Lower leg skin (tissue), 4 donors: ENCODE data around the gene MAP4K5. TPM values are rescaled to one million over a fixed set of nuclear protein-coding genes. Genes with fewer than 3 reads are reported as not detected.
"Not testable (repeated sequence)": the region's sequence is repeated elsewhere in the genome, so short reads cannot be mapped to it uniquely, and the experiment has no call there.

Experiments
- DNase-seq, 2 donors: peaks; one replicate each; pipeline ENCODE4 v3.0.0-alpha.2; 2019; ENCODE audit warnings: low spot score in 2 of 2
- H3K4me3 ChIP-seq: fragments of 200-600 bp; sonication (generic); 2 replicates; pipeline ENCODE4 v1.5.1; 2017; ENCODE audit warnings: mild to moderate bottlenecking, low read depth; ENCODE audit not compliant: poor library complexity, severe bottlenecking
- POLR2A ChIP-seq, 2 donors: fragments of 450-650 bp; IDR thresholded peaks; one replicate each; pipeline ENCODE4 v1.6.1; 2016 to 2017; ENCODE audit warnings: antibody characterized with exemption in 2 of 2, mild to moderate bottlenecking in 1 of 2, moderate library complexity in 1 of 2
- WGBS, 2 donors: methylation state at CpG; one replicate each; pipeline ENCODE4 v1.1.5; 2018; 5-methylcytosine and 5-hydroxymethylcytosine counted together
- intact Hi-C: fragments of 100-400 bp; cut with DNase I; formaldehyde crosslinking; loops from one replicate; pipeline ENCODE4 v1.15.0; 2023; ENCODE audit warnings: low total_unique reads
- total RNA-seq, 4 donors: library from RNA; depleted of rRNA; stranded (reverse); fragments of >200 nt; gene quantifications; one replicate each; pipeline ENCODE4 v1.1.0, GENCODE V29; 2016
- TF ChIP-seq, protein P1 (sequence below), 3 donors: fragments of 450-650 bp; IDR thresholded peaks; one replicate each; pipeline ENCODE4 v1.5.1; 2016; ENCODE audit warnings: antibody characterized with exemption in 3 of 3, mild to moderate bottlenecking in 3 of 3, moderate library complexity in 2 of 3

The MAP4K5 gene
- total RNA-seq, 4 donors from 2014 or later: 119 to 292 (median 218) TPM

DNA sequence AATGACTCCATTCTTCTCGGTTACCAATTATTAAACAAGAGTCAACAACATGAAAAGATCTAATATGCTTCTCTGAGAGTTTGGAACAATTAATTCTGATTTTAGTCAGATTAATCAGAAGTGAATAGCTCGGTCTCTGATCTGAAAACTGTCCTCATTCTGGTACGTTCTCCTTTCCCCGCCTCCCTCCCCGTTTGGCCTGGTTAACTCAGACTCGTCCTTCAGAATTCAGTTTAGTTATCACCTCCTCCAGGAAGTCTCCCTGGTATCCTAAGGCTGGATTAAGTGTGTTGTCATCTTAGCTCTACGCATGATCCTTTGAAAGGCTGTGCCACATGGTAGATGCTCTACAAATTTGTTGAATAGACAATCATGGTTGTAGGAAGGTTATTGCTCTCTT is 22.2 kb downstream of the MAP4K5 start:
- DNase-seq: no peak
- intact Hi-C loops: no loop called here
- no peak overlapping the region for H3K4me3 ChIP-seq
- TF ChIP-seq POLR2A (IDR thresholded peaks at IDR 0.05): no peak
- TF ChIP-seq, protein P1, sequence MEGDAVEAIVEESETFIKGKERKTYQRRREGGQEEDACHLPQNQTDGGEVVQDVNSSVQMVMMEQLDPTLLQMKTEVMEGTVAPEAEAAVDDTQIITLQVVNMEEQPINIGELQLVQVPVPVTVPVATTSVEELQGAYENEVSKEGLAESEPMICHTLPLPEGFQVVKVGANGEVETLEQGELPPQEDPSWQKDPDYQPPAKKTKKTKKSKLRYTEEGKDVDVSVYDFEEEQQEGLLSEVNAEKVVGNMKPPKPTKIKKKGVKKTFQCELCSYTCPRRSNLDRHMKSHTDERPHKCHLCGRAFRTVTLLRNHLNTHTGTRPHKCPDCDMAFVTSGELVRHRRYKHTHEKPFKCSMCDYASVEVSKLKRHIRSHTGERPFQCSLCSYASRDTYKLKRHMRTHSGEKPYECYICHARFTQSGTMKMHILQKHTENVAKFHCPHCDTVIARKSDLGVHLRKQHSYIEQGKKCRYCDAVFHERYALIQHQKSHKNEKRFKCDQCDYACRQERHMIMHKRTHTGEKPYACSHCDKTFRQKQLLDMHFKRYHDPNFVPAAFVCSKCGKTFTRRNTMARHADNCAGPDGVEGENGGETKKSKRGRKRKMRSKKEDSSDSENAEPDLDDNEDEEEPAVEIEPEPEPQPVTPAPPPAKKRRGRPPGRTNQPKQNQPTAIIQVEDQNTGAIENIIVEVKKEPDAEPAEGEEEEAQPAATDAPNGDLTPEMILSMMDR (IDR thresholded peaks at IDR 0.05): no peak
- WGBS, 2 donors: 88 to 89% methylated on average over 7 of the region's 7 CpGs

DNA sequence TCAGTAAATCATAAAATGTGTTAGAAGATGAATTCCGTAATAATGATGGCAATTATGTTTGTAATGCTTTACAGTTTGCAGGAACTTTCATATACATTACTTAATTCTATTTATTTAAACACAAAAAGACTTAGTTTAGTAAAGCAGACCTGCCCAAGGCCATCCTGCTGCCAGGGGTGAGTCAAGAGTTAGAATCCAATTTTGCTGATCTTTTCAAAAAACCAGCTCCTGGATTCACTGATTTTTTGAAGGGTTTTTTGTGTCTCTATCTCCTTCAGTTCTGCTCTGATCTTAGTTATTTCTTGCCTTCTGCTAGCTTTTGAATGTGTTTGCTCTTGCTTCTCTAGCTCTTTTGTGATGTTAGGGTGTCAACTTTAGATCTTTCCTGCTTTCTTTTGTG is 25.3 kb downstream of the MAP4K5 start:
- H3K4me3 ChIP-seq, intact Hi-C loops, DNase-seq: not testable (repeated sequence)
- 91 to 98% methylated on average over 1 of the region's 1 CpG for WGBS, 2 donors

DNA sequence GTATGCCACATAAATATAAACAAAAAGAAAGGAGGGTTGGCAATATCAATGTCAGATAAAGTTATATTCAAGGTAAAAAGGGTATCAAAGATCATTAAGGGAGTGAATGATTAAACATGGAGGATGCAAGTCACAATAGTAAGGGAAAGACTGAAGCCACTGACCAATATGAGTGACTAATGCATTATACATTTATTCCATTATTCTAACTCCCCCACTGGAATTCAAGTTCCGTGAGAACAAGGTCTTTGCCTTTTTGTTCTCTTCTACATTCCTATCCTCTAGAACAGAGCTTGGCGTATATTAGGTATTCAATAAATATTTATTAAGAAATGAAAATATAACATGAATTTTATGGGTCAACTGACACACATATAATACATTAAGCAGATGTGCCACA is 30.7 kb downstream of the MAP4K5 start:
- no peak overlapping the region for H3K4me3 ChIP-seq
- intact Hi-C loops: no loop called here
- 88 to 92% methylated on average over 2 of the region's 2 CpGs for WGBS, 2 donors
- DNase-seq: no peak
- no peak for TF ChIP-seq POLR2A (IDR thresholded peaks at IDR 0.05)
- TF ChIP-seq, protein P1 (IDR thresholded peaks at IDR 0.05): no peak

DNA sequence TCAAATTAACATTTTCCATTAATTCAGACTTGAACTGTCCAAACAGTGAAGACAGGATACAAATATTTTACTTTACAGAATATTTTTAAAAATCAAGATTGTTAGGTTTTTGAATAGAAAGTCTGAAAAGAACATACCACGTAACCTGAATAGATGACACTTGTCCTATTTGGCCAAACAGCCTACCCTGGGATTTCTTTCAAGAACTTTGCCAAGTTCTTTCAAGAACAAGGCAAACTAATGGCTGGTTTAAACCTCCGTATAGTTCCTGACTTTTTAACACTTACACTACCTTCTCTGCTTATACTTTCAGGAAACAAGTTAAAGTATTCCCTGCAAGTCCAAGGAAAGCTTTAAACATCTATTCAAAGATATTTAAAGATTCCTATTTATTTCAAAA is 35.0 kb downstream of the MAP4K5 start:
- intact Hi-C loops: no loop called here
- no peak overlapping the region for H3K4me3 ChIP-seq
- TF ChIP-seq, protein P1 (IDR thresholded peaks at IDR 0.05): no peak
- TF ChIP-seq POLR2A (IDR thresholded peaks at IDR 0.05): no peak
- 40 to 54% methylated on average over 2 of the region's 2 CpGs for WGBS, 2 donors
- no peak for DNase-seq

DNA sequence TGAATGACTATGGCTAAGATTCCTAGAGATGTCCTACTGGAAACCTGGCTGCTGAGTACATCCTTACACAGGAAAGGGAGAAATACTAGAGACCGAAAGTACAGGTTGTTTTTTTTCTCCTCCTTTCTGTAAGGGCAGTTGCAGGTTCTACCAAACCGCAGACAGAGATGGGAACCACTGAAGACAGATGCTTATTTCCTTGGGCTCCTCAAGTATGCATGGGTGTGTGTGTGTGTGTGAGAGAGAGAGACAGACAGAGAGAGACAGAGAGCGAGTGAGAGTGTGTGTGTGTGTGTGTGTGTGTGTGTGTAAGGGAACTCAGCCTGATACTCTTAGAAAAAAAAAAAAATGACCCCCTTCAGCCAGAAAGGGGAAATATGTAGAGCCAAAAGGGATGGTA is 42.5 kb downstream of the MAP4K5 start:
- 82 to 87% methylated on average over 3 of the region's 3 CpGs for WGBS, 2 donors
- TF ChIP-seq, protein P1 (IDR thresholded peaks at IDR 0.05): no peak
- no peak for TF ChIP-seq POLR2A (IDR thresholded peaks at IDR 0.05)
- no peak for DNase-seq
- intact Hi-C loops: no loop called here
- H3K4me3 ChIP-seq: no peak overlapping the region

DNA sequence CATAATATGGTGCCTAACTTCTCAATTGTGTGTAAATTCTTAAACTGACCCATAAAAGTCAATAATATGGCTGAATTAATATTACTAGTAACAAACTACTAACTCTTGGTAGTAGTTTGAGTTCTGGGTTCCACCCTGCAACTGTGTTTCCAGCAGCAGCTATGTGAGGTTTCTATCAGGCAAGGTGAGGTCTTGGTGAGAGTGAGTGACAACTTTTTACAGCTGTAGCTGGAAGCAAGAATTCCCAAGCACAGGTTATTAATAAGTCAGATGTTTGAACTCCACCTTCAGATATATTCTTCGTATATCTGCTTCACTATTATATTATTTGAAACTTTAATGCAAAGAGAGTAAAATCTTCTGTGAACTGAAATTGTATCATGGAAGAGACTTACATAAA is 43.8 kb downstream of the MAP4K5 start:
- intact Hi-C loops: no loop called here
- no peak for DNase-seq
- WGBS, 2 donors: 97 to 100% methylated on average over 1 of the region's 1 CpG
- no peak overlapping the region for H3K4me3 ChIP-seq
- TF ChIP-seq POLR2A (IDR thresholded peaks at IDR 0.05): no peak
- TF ChIP-seq, protein P1 (IDR thresholded peaks at IDR 0.05): no peak
